ENCODE data around the gene LRRC72. TPM values are rescaled to one million over a fixed set of nuclear protein-coding genes. Genes with fewer than 3 reads are reported as not detected.

LRRC72 gene
- total and polyA plus RNA-seq, 9 of the 15 experiments (the other 6 are each of a cell fraction or from before 2014, with no cell fraction given): 0.10 TPM; not detected in 8

GRCh38 chr7:16598015-16598414 is 71.4 kb downstream of the LRRC72 start:
- TF ChIP-seq YBX1 (IDR thresholded peaks at IDR 0.05) (no peak), SIRT6 (IDR thresholded peaks at IDR 0.05; ENCODE audit: low read depth, low read length) (no peak), ZNF324 (CRISPR knock-in tag; IDR thresholded peaks at IDR 0.05) (no peak), E2F5 (CRISPR knock-in tag; IDR thresholded peaks at IDR 0.05) (no peak), FOXK2 (conservative IDR thresholded peaks at IDR 0.05 in 1 of 2, IDR thresholded peaks at IDR 0.05 in 1 of 2; ENCODE audit: low read depth in 2 of 2) (no peak), TAF9B (IDR thresholded peaks at IDR 0.05; ENCODE audit: partially characterized antibody) (no peak)
- Histone ChIP-seq H4K20me1 (replicated peaks; ENCODE audit: control insufficient read depth, insufficient read depth, low read length) (no peaks in the 10 kb centered on the region), H3K36me3 (ENCODE audit: control insufficient read depth, insufficient read depth, low read length) (peaks cover 46% of the 10 kb centered on the region), H3K27ac (ENCODE audit: extremely low read depth, low read depth, low read length) (no peak overlapping the region), H3K79me2 (ENCODE audit: control insufficient read depth, insufficient read depth, low read length) (no peaks in the 10 kb centered on the region), H3K9me1 (ENCODE audit: control insufficient read depth, insufficient read depth, low read length) (no peaks in the 10 kb centered on the region), H3K4me2 (ENCODE audit: insufficient read depth, low read length) (no peak overlapping the region), H3K9me3 (replicated peaks; ENCODE audit: control insufficient read depth, insufficient read depth, low read depth, low read length) (no peaks in the 10 kb centered on the region), H3K9ac (ENCODE audit: insufficient read depth in 1 of 2, low read depth in 2 of 2, low read length in 2 of 2) (no peak overlapping the region), H2AFZ (ENCODE audit: low read depth, low read length) (no peak overlapping the region), H3K27me3 (ENCODE audit: control insufficient read depth in 2 of 2, insufficient read depth in 2 of 2, low read length in 2 of 2) (no peaks in the 10 kb centered on the region), H3K4me3 (no peak overlapping the region), H3K4me1 (replicated peaks in 1 of 2; ENCODE audit: control insufficient read depth in 2 of 2, insufficient read depth in 2 of 2, low read length in 2 of 2) (peaks cover 0 to 9% of the 10 kb centered on the region in 2 experiments; a peak in 2 of 5 replicates)
- no peak for ATAC-seq
- 63% methylated on average over 4 of the region's 4 CpGs for WGBS (ENCODE audit: insufficient coverage, low coverage, missing lambda C conversion rate)
- no peak for FAIRE-seq
- DNase-seq (ENCODE audit: extremely low read depth in 1 of 4, low spot score in 3 of 4): no peak
- CTCF ChIA-PET (ENCODE audit: low intra/inter-chr PET ratio): no interaction called here
- in situ Hi-C loops (cut with MboI): no loop called here
- no TSS peak for BruUV-seq (replicated peaks)
- POLR2A ChIA-PET: interaction anchor here (1.1 to 1.5 kb wide), 2 partner anchors 12 to 22 kb away, joined by 3 to 4 read pairs; no protein-coding TSS in a partner anchor
- intact Hi-C loops (cut with micrococcal nuclease): no loop called here
